Measurements from ENCODE around the gene DOK3. TPM values are rescaled to one million over a fixed set of nuclear protein-coding genes. Genes with fewer than 3 reads are reported as not detected.
A peak's percentile ranks its signal among the peaks of the same experiment; 100 is the strongest.

DOK3 gene
- total RNA-seq, 3 donors from 2014 or later, result 1.6 to 7.2 (median 6.6) TPM

DNA sequence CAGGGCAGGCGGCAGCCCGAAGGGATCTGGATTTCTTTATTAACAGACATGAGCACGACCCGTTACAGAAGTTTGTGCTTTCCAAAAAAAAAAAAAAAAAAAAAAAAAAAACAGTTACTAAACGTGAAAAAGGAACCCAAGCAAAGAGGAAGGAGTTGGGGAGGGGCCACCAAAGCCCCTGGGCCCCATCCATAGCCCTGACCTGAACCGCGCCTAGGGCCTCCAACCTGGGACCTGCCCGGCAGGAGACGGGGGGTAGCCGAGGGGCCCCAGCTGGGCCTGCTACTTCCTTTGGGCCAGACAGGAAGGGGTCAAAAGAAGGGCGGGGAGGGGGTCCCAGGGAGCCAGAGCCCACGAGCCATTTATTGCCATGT, 53.0 kb downstream of the DOK3 start:
- peak overlapping the region in 1 of 3 donors; percentile 60 for H3K4me3 ChIP-seq
- H3K27ac ChIP-seq, result peak overlapping the region; percentile 81 to 82

DNA sequence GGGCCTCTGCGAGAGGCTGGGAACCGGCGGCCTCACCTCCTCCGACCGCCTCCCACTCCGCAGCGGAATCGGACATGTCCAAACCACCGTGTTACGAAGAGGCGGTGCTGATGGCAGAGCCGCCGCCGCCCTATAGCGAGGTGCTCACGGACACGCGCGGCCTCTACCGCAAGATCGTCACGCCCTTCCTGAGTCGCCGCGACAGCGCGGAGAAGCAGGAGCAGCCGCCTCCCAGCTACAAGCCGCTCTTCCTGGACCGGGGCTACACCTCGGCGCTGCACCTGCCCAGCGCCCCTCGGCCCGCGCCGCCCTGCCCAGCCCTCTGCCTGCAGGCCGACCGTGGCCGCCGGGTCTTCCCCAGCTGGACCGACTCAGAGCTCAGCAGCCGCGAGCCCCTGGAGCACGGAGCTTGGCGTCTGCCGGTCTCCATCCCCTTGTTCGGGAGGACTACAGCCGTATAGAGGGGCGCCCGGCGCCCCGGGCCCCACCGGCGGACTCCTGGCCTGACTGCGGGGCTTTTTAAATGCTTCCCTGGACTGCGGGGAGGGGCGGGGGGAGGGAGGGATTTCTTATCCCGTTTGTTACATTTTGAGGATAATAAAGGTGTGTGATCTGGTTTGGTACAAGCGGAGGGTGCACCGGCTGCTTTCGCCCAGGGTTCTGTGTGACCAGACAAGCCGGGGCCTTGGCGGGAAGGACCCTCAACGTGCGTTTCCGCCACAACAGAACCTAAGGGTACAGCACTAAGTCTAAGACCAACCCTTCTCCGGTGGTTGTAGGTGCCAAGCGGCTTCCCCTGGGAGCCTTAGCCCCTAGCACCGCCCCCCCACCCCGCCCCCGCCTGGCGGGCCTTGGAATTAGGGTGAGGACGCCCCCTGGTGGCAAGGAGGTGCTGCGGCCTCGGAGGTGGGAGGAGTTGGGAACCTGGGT, 53.7 kb downstream of the DOK3 start:
- peak; percentile 92 to 95 for DNase-seq (ENCODE audit: low spot score in 2 of 2)
- Histone ChIP-seq H3K36me3 (no peaks in the 10 kb centered on the region), H3K27ac (peak overlapping the region; percentile 57 to 82)

More for the DNA sequence above, 53.0 kb downstream of the DOK3 start:
- Histone ChIP-seq H3K9me3 (no peaks in the 10 kb centered on the region), H3K27me3 (peaks cover 0 to 2% of the 10 kb centered on the region in 2 donors), H3K4me1 (no peaks in the 10 kb centered on the region), H3K36me3 (no peaks in the 10 kb centered on the region)
- no peak for DNase-seq (ENCODE audit: low spot score in 2 of 2)
- intact Hi-C loops (cut with DNase I; ENCODE audit: low total_unique reads), result loop anchor here (10.0 kb wide), 1 partner anchor 342 kb away; no protein-coding TSS in a partner anchor
- TF ChIP-seq POLR2A (IDR thresholded peaks at IDR 0.05) (no peak), POLR2AphosphoS5 (IDR thresholded peaks at IDR 0.05) (no peak)
- TF ChIP-seq, protein P1, sequence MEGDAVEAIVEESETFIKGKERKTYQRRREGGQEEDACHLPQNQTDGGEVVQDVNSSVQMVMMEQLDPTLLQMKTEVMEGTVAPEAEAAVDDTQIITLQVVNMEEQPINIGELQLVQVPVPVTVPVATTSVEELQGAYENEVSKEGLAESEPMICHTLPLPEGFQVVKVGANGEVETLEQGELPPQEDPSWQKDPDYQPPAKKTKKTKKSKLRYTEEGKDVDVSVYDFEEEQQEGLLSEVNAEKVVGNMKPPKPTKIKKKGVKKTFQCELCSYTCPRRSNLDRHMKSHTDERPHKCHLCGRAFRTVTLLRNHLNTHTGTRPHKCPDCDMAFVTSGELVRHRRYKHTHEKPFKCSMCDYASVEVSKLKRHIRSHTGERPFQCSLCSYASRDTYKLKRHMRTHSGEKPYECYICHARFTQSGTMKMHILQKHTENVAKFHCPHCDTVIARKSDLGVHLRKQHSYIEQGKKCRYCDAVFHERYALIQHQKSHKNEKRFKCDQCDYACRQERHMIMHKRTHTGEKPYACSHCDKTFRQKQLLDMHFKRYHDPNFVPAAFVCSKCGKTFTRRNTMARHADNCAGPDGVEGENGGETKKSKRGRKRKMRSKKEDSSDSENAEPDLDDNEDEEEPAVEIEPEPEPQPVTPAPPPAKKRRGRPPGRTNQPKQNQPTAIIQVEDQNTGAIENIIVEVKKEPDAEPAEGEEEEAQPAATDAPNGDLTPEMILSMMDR (IDR thresholded peaks at IDR 0.05), result no peak

DNA sequence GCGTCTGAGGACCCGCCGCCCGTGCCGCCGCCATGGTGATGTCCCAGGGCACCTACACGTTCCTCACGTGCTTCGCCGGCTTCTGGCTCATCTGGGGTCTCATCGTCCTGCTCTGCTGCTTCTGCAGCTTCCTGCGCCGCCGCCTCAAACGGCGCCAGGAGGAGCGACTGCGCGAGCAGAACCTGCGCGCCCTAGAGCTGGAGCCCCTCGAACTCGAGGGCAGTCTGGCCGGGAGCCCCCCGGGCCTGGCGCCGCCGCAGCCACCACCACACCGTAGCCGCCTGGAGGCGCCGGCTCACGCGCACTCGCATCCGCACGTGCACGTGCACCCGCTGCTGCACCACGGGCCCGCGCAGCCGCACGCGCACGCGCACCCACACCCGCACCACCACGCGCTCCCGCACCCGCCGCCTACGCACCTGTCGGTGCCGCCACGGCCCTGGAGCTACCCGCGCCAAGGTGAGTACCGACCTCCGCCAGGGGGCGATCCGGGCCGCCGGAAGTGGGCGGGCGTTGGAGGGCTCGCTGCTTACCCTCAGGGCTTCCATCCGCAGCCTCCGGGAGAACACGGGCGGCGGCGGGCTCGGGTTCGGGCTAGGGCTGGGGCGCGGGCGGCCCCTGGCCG, 54.5 kb downstream of the DOK3 start:
- no peak for DNase-seq (ENCODE audit: low spot score in 2 of 2)
- Histone ChIP-seq H3K36me3 (no peaks in the 10 kb centered on the region), H3K27me3 (peaks cover 0 to 2% of the 10 kb centered on the region in 2 donors), H3K27ac (peak overlapping the region; percentile 73 to 82), H3K9me3 (no peaks in the 10 kb centered on the region), H3K4me3 (peak overlapping the region; percentile 45 to 79 (median 60)), H3K4me1 (no peaks in the 10 kb centered on the region)
- intact Hi-C loops (cut with DNase I; ENCODE audit: low total_unique reads), result loop anchor here (1.0 to 10.0 kb wide), 2 partner anchors 29 to 340 kb away; partner anchors contain the start of gene GRK6
- TF ChIP-seq POLR2A (IDR thresholded peaks at IDR 0.05) (no peak), POLR2AphosphoS5 (IDR thresholded peaks at IDR 0.05) (peak in 1 of 3 donors; percentile 15)
- TF ChIP-seq, protein P1 (IDR thresholded peaks at IDR 0.05), result peak; percentile 46 to 68 (median 59)

More for the DNA sequence above, 53.7 kb downstream of the DOK3 start:
- Histone ChIP-seq H3K9me3 (no peaks in the 10 kb centered on the region), H3K4me1 (no peaks in the 10 kb centered on the region), H3K4me3 (peak overlapping the region; percentile 45 to 79 (median 60)), H3K27me3 (peaks cover 0 to 2% of the 10 kb centered on the region in 2 donors)
- intact Hi-C loops (cut with DNase I; ENCODE audit: low total_unique reads), result loop anchor here (1.0 to 10.0 kb wide), 2 partner anchors 30 to 341 kb away; partner anchors contain the start of gene GRK6
- TF ChIP-seq POLR2AphosphoS5 (IDR thresholded peaks at IDR 0.05), result peak in 2 of 3 donors; percentile 27 to 49
- TF ChIP-seq POLR2A (IDR thresholded peaks at IDR 0.05), result no peak
- TF ChIP-seq, protein P1 (IDR thresholded peaks at IDR 0.05), result peak; percentile 41 to 72 (median 57)

DNA sequence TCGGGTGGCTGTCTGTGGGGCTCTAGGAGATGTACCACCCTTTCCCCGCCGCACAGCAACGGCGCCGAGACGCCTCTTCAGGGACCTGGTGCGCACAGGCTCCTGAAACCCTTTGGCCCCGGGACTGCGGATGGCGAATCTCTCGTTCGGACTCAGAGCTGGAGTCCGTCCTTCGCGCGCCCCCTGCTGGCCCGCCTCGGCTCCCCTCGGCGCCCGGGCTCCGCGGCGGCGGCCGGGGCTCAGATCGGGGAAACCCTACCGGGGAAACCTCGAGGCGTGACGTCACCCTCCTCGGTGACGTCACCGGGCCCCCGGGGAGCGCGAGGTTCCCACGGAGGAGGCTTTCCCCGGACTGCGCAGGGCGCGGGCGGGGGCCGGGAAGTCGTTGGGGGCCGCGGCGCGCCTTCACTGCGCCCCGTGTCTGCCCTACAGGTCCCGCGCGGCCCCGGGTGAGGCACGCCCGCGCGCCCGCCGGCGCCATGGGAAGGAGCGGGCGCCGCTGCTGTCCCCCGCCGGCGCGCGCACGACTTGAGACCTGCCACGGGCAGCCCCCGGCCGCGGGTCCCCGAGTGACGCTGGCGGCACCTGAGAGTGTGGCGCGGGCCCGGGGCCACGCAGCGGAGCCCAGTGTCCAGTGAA, 55.1 kb downstream of the DOK3 start:
- Histone ChIP-seq H3K4me1 (no peaks in the 10 kb centered on the region), H3K27ac (peak overlapping the region; percentile 73 to 82), H3K4me3 (peak overlapping the region; percentile 45 to 79 (median 60)), H3K27me3 (peaks cover 0 to 2% of the 10 kb centered on the region in 2 donors), H3K9me3 (no peaks in the 10 kb centered on the region), H3K36me3 (no peaks in the 10 kb centered on the region)
- intact Hi-C loops (cut with DNase I; ENCODE audit: low total_unique reads), result loop anchor here (1.0 to 10.0 kb wide), 3 partner anchors 28 to 340 kb away; partner anchors contain the start of gene GRK6
- TF ChIP-seq POLR2AphosphoS5 (IDR thresholded peaks at IDR 0.05) (peak; percentile 47 to 83 (median 62)), POLR2A (IDR thresholded peaks at IDR 0.05) (no peak)
- TF ChIP-seq, protein P1 (IDR thresholded peaks at IDR 0.05), result peak; percentile 87 to 97 (median 94)
- peak; percentile 92 to 93 for DNase-seq (ENCODE audit: low spot score in 2 of 2)
